Stimulated activated memory B cell treated with anti-CD40 and anti-IgM and Interleukin-4, amounts not matched to agents 10 μg/mL and 1 μg/mL and 100 μg/mL, for 72 hours (primary cell): ENCODE results near the gene DACH1.
A peak's percentile ranks its signal among the peaks of the same experiment; 100 is the strongest.

Experiments used
- ATAC-seq: fragments of 150-1000 bp; cut with Tn5 transposase; 2 replicates; pipeline ENCODE4 v1.10.0; 2021
- H3K27ac Mint-ChIP-seq: one replicate; pipeline ENCODE4 v1.8.0; 2022; ENCODE audit warnings: mild to moderate bottlenecking, mixed read lengths
- H3K27me3 Mint-ChIP-seq: one replicate; pipeline ENCODE4 v1.8.0; 2022; ENCODE audit warnings: mixed read lengths
- H3K36me3 Mint-ChIP-seq: one replicate; pipeline ENCODE4 v1.8.0; 2022; ENCODE audit warnings: mixed read lengths
- H3K4me1 Mint-ChIP-seq: one replicate; pipeline ENCODE4 v1.8.0; 2022; ENCODE audit warnings: mixed read lengths
- H3K4me3 Mint-ChIP-seq: one replicate; pipeline ENCODE4 v1.8.0; 2022; ENCODE audit warnings: mild to moderate bottlenecking, moderate library complexity, mixed read lengths
- H3K9me3 Mint-ChIP-seq: one replicate; pipeline ENCODE4 v1.8.0; 2022; ENCODE audit warnings: mixed read lengths

Gene DACH1

GRCh38 chr13:71873418-71874247 lies 6.6 kb upstream of the DACH1 start:
- ATAC-seq: no peak
- no peak overlapping the region for H3K4me3 Mint-ChIP-seq
- H3K36me3 Mint-ChIP-seq: no peaks in the 10 kb centered on the region
- H3K27ac Mint-ChIP-seq: no peak overlapping the region
- H3K4me1 Mint-ChIP-seq: no peaks in the 10 kb centered on the region
- no peaks in the 10 kb centered on the region for H3K9me3 Mint-ChIP-seq
- H3K27me3 Mint-ChIP-seq: peaks cover 13% of the 10 kb centered on the region

DNA sequence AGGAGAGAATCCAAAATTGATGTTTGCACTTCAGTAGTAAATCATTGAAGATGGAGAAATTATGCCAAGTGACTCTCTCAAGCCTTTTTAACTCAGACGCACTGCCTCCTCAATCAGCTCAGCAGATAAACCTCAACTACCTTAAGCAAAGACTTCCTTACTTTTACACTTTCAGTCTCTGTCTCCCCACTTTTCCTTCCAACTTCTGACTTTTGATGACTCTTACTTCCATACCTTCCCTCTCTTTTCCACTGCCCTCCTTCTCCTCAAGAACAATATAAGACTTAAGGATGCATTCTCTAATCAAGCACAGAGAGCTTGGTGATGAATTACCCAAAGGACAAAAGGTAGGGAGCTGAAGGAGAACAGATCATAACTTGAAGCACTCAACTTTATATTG lies 4.8 kb upstream of the DACH1 start:
- no peak overlapping the region for H3K4me3 Mint-ChIP-seq
- peaks cover 5% of the 10 kb centered on the region for H3K4me1 Mint-ChIP-seq

DNA sequence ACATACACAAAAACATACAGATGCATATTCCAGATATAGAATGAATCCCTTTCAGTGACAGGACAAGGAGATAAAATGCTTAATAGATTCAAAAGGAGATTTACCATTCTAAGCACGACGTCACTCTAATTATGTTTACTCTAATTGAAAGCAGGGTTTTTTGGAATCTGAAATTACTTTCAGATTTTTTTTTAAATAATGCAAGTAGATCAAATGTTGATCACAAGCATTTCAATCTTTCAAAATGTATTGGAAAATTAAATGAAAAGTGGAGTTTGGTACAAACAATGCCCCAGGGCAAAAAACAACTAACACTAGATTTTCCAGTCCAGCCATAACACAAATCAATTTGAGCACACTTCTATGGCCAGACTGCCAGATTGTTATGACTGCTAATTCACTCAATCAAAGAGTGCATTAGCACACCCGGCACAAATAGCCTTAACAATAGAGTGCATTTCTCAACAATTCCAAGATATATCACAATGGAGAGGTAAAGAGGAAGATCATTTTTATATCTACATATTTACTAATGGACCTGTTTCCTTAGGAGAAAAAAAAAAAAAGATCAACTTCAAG lies 4.3 kb upstream of the DACH1 start:
- H3K4me1 Mint-ChIP-seq: peaks cover 11% of the 10 kb centered on the region
- no peaks in the 10 kb centered on the region for H3K36me3 Mint-ChIP-seq
- no peak for ATAC-seq
- no peak overlapping the region for H3K27ac Mint-ChIP-seq
- H3K27me3 Mint-ChIP-seq: peaks cover 26% of the 10 kb centered on the region
- no peak overlapping the region for H3K4me3 Mint-ChIP-seq
- H3K9me3 Mint-ChIP-seq: no peaks in the 10 kb centered on the region

More for the DNA sequence above, 4.8 kb upstream of the DACH1 start:
- ATAC-seq: no peak
- peaks cover 20% of the 10 kb centered on the region for H3K27me3 Mint-ChIP-seq
- no peaks in the 10 kb centered on the region for H3K9me3 Mint-ChIP-seq
- no peaks in the 10 kb centered on the region for H3K36me3 Mint-ChIP-seq
- H3K27ac Mint-ChIP-seq: no peak overlapping the region

DNA sequence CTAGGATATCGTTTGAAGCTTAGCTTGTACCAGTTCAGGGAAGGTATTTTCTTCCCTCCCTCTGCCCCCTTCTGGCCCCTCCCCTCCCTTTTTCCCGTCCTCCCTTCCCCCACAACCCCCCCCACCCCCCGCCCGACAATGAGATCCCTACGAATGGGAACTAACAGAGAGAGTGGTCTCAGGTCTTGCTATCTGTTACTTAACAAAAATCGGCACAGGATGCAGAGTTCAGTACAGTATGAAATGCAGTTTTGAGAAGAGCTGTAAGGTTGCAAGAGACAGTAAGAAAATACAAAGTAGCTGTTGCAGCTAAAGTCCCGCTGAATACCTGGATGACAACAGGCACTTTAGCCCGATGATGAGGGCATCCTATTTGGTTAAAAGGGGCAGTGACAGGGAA lies 3.1 kb upstream of the DACH1 start:
- H3K27ac Mint-ChIP-seq: no peak overlapping the region
- peaks cover 12% of the 10 kb centered on the region for H3K4me1 Mint-ChIP-seq
- no peak overlapping the region for H3K4me3 Mint-ChIP-seq
- H3K9me3 Mint-ChIP-seq: no peaks in the 10 kb centered on the region
- H3K36me3 Mint-ChIP-seq: no peaks in the 10 kb centered on the region
- H3K27me3 Mint-ChIP-seq: peaks cover 37% of the 10 kb centered on the region
- ATAC-seq: no peak

- no peak for ATAC-seq
- Mint-ChIP-seq H3K4me3 (no peak overlapping the region), H3K27me3 (peaks cover 46% of the 10 kb centered on the region), H3K4me1 (peaks cover 19% of the 10 kb centered on the region), H3K9me3 (no peaks in the 10 kb centered on the region), H3K36me3 (no peaks in the 10 kb centered on the region), H3K27ac (no peak overlapping the region)
These were observed 2.3 kb upstream of the DACH1 start for GRCh38 chr13:71869274-71869673.

DNA sequence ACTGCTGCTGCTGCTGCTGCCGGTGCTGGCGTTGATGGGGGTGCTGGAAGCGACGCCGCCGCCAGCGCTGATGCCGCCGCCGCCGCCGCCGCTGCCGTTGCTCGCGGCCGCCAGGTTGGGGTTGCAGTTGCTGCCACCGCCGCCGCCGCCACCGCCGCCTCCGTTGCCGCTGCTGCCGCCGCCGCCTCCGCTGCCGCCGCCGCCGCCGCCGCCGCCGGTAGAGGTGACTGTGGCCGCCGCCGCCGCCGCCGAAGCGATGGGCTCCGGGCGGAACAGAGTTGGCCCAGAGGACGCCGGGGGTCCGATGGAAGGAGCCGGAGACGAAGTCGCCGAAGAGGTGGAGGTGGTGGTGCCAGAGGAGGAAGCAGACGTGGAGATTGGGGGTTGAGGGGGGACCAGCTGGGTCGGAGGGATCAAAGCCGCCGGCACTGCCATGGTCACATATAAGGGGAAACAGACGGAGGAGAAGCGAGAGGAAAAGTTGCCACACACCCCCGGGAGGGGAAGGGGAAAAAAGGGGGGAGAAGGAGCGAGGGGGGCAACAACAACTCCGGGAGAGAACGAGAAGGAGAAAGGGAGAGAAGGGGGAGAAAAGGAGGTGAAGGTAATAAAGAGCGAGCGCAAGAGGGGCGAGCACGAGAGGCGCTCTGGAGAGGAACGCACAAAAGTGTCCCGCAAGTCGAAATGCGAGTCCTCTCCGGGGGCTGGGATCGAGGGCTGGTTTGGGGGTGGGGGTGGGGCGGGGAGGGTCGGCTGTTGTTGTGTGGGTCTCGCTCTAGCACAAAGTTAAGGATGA lies 471 bp downstream of the DACH1 start:
- Mint-ChIP-seq H3K4me3 (peak overlapping the region; percentile 31), H3K4me1 (peaks cover 19% of the 10 kb centered on the region), H3K27me3 (peaks cover 60% of the 10 kb centered on the region), H3K27ac (no peak overlapping the region), H3K36me3 (no peaks in the 10 kb centered on the region), H3K9me3 (no peaks in the 10 kb centered on the region)
- ATAC-seq: no peak

DNA sequence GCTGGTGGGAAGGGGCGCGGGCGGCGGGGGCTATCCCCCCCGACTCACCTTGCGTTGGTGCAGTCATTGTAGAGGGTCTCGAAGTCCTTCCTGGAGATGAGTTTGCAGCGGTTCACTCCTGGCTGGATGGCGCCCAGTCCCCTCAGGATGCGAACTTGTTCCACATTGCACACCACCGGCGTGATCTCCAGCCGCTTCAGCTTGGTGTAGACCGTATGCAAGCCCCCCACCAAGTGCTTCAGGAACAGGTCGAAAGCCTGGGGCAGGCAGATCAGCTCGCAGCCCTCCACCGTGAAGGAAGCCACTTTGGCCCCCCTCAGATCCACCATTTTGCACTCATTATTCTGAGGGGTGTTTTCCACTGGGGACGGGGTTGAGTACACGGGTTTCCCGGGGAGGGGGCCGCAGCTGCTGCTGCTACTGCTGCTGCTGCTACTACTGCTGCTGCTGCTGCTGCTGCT lies 1.1 kb downstream of the DACH1 start:
- Mint-ChIP-seq H3K4me3 (no peak overlapping the region), H3K27me3 (peaks cover 60% of the 10 kb centered on the region), H3K36me3 (no peaks in the 10 kb centered on the region), H3K9me3 (no peaks in the 10 kb centered on the region), H3K4me1 (peaks cover 19% of the 10 kb centered on the region), H3K27ac (no peak overlapping the region)
- no peak for ATAC-seq

GRCh38 chr13:71864986-71865873 lies 1.8 kb downstream of the DACH1 start:
- no peak overlapping the region for H3K4me3 Mint-ChIP-seq
- H3K27me3 Mint-ChIP-seq: peaks cover 60% of the 10 kb centered on the region
- peaks cover 19% of the 10 kb centered on the region for H3K4me1 Mint-ChIP-seq
- ATAC-seq: no peak
- no peak overlapping the region for H3K27ac Mint-ChIP-seq
- no peaks in the 10 kb centered on the region for H3K9me3 Mint-ChIP-seq
- H3K36me3 Mint-ChIP-seq: no peaks in the 10 kb centered on the region

- H3K4me1 Mint-ChIP-seq: peaks cover 19% of the 10 kb centered on the region
- H3K4me3 Mint-ChIP-seq: peak overlapping the region; percentile 39
- no peaks in the 10 kb centered on the region for H3K9me3 Mint-ChIP-seq
- peaks cover 52% of the 10 kb centered on the region for H3K27me3 Mint-ChIP-seq
- ATAC-seq: no peak
- H3K27ac Mint-ChIP-seq: no peak overlapping the region
- H3K36me3 Mint-ChIP-seq: no peaks in the 10 kb centered on the region
These were observed 2.7 kb downstream of the DACH1 start for GRCh38 chr13:71864094-71864985.

- H3K4me3 Mint-ChIP-seq: no peak overlapping the region
- H3K9me3 Mint-ChIP-seq: no peaks in the 10 kb centered on the region
- no peaks in the 10 kb centered on the region for H3K36me3 Mint-ChIP-seq
- H3K4me1 Mint-ChIP-seq: peaks cover 19% of the 10 kb centered on the region
- H3K27ac Mint-ChIP-seq: no peak overlapping the region
- ATAC-seq: no peak
- H3K27me3 Mint-ChIP-seq: peaks cover 47% of the 10 kb centered on the region
These were observed 3.6 kb downstream of the DACH1 start for GRCh38 chr13:71863254-71863865.

- Mint-ChIP-seq H3K4me1 (peaks cover 19% of the 10 kb centered on the region), H3K27me3 (peaks cover 47% of the 10 kb centered on the region), H3K9me3 (no peaks in the 10 kb centered on the region), H3K27ac (no peak overlapping the region), H3K4me3 (no peak overlapping the region), H3K36me3 (no peaks in the 10 kb centered on the region)
- no peak for ATAC-seq
These were observed 4.5 kb downstream of the DACH1 start for GRCh38 chr13:71862459-71862943.

DNA sequence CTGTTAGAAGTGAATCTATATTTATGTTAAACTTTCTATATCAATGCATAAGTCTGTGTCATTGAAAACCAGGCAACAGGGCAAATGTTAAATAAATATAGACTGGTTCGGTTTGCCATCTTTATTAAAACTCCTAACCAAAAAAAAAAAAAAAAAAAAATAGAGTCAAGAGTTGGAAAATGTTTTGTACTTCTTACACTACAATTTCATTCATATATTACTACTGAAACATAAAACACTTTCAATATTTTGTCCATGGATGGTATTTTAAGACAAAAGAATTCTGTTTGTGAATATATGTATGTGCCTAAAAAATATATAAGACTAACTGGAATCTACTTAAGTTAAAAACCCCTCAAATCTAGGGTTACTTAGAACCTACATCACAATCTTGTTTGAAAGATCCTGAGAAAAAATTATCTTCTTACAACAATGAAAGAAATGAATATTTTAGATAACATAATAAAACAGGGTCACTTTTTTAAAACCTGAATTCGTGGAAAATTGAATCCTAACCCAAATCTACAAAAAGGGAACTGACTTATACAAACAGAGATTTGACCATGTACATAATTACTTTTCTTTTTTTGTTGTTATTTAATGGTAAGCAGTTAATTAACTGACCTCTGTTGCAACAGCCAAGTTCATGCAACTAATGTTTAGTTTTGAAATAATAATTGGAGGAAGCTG lies 5.1 kb downstream of the DACH1 start:
- H3K27me3 Mint-ChIP-seq: peaks cover 41% of the 10 kb centered on the region
- peaks cover 14% of the 10 kb centered on the region for H3K4me1 Mint-ChIP-seq
- ATAC-seq: no peak
- no peak overlapping the region for H3K4me3 Mint-ChIP-seq
- no peaks in the 10 kb centered on the region for H3K36me3 Mint-ChIP-seq
- H3K9me3 Mint-ChIP-seq: no peaks in the 10 kb centered on the region
- no peak overlapping the region for H3K27ac Mint-ChIP-seq

DNA sequence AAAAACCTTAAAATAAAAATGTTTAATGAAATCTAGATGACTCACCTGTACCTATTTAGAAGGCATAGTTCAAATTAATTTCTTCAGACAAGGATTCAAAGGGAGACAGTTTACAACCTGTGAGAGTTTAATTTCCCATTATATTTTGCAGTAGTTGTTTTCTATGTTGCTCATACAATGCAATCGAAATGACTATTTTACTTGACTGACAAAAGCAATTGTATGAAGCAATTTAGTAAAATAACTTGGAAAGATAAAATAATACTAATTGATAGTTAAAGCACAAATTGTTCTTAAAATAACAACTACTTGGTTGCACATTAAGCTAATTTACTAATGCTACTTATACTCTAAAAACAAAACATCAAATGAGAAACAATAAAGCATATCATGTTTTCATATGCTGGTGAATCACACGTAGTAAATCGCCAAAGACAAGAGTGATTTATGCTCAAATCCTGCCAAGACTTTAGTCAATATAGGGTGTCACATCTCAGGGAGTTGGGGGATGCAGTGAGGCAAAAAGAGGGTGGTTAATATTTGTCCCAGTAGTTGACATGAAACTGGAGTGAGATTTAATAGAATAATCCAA lies 6.4 kb downstream of the DACH1 start:
- Mint-ChIP-seq H3K27me3 (peaks cover 28% of the 10 kb centered on the region), H3K27ac (no peak overlapping the region), H3K36me3 (no peaks in the 10 kb centered on the region), H3K9me3 (no peaks in the 10 kb centered on the region), H3K4me1 (peaks cover 7% of the 10 kb centered on the region), H3K4me3 (no peak overlapping the region)
- no peak for ATAC-seq
